Measurements from ENCODE around the gene EME1.

GRCh38 chr17:50429793-50430192 lies 56.8 kb downstream of the EME1 start:
- TF ChIP-seq, protein P1, sequence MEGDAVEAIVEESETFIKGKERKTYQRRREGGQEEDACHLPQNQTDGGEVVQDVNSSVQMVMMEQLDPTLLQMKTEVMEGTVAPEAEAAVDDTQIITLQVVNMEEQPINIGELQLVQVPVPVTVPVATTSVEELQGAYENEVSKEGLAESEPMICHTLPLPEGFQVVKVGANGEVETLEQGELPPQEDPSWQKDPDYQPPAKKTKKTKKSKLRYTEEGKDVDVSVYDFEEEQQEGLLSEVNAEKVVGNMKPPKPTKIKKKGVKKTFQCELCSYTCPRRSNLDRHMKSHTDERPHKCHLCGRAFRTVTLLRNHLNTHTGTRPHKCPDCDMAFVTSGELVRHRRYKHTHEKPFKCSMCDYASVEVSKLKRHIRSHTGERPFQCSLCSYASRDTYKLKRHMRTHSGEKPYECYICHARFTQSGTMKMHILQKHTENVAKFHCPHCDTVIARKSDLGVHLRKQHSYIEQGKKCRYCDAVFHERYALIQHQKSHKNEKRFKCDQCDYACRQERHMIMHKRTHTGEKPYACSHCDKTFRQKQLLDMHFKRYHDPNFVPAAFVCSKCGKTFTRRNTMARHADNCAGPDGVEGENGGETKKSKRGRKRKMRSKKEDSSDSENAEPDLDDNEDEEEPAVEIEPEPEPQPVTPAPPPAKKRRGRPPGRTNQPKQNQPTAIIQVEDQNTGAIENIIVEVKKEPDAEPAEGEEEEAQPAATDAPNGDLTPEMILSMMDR (conservative IDR thresholded peaks at IDR 0.05; ENCODE audit: low read depth, low read length) = no peak
- TF ChIP-seq EZH2 (IDR thresholded peaks at IDR 0.05; ENCODE audit: low read length, unreplicated experiment) (no peak), EZH2phosphoT487 (IDR thresholded peaks at IDR 0.05; ENCODE audit: borderline replicate concordance, low read length) (no peak)
